CD1c-positive myeloid dendritic cell (primary cell): ENCODE measurements around the gene MSTO1.
A peak's percentile ranks its signal among the peaks of the same experiment; 100 is the strongest.
"Not testable (repeated sequence)": the region's sequence is repeated elsewhere in the genome, so short reads cannot be mapped to it uniquely, and the experiment has no call there.

Experiments
- DNase-seq: peaks from one replicate; pipeline ENCODE4 v3.0.0-alpha.2; 2016; ENCODE audit errors: extremely low spot score

The MSTO1 gene

GRCh38 chr1:155613226-155613625 lies 3.2 kb downstream of the MSTO1 start:
- not testable (repeated sequence) for DNase-seq

GRCh38 chr1:155622191-155622590 lies 12.2 kb downstream of the MSTO1 start:
- peak; percentile 2 for DNase-seq

GRCh38 chr1:155623357-155623756 lies 13.3 kb downstream of the MSTO1 start:
- no peak for DNase-seq

DNA sequence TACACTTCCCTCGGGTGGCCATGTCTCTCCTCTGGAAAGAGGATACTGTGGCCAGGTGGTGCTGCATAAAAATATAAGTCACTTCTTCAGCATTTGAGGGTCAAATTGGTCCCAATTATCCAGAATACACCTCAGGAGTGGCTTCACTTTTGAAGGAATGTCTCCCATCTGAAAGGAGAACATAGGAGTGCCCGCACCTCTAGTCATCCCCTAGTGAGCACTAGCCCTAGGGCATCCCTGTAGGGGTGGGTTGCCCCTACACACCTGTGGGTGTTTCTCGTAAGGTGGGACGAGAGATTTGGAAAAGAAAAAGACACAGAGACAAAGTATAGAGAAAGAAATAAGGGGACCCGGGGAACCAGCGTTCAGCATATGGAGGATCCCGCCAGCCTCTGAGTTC lies 16.4 kb downstream of the MSTO1 start:
- not testable (repeated sequence) for DNase-seq

- no peak for DNase-seq
Observed at GRCh38 chr1:155636397-155637153, 26.6 kb downstream of the MSTO1 start.

GRCh38 chr1:155640367-155640766 lies 30.3 kb downstream of the MSTO1 start:
- DNase-seq = no peak

- DNase-seq = not testable (repeated sequence)
Observed at GRCh38 chr1:155642559-155643180, 32.7 kb downstream of the MSTO1 start.

DNA sequence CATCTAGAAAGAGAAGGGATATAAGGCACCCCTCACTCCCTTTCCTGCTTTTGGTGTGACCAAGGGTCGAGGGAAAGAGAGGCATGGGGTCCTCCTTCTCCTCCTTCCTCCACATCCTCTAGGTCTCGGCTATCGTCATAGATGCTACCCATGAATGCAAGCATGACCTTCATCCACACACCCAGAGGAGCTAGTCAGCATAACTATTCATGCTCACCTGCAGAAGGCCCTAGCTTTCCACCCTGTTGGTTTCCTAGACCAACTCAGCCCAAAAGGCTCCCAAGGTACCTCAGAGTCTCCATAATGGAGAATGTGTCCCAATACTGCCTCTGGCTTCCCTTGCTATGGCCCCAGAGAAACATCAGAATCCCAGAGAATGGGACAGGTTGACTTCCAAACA lies 33.2 kb downstream of the MSTO1 start:
- no peak for DNase-seq

- DNase-seq = no peak
Observed at GRCh38 chr1:155645034-155645598, 35.1 kb downstream of the MSTO1 start.

DNA sequence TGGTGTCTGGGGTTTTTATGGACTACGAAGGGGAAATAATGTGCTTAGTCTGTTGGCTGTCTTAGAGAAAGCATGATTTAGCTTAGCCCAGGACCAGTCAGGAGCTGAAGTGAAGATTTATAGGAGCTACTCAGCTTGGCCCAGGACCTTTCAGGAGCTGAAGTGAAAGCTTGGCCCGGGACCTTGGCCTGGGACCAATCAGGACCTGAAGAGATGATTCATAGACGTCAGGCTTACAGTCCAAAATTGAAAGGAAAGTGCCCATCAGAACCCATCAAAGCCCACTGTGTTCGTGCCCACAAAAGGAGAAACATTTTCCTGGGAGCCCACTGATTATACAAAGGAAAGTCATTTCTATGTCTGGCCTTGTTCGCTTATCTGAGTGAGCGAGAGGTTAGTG lies 35.6 kb downstream of the MSTO1 start:
- DNase-seq = no peak

DNA sequence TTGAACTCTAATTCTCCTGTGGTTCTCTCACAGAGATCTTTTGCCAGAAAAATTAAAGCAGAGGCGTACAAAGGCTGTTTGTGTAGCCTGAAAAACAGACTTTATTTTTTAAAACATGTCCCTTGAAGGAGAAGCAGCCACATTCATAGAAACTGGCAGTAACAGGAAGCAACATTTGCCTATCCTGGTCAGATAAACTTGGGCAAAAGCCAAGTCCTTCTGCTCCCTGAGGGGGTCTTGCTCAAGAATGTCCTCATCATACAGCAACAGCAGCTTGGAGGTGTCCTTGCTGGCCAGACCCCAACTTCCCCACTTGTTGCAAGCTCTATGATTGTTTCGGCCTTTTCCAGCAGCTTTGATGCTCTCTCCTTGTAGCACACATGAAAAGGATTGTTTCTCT lies 36.3 kb downstream of the MSTO1 start:
- peak; percentile 68 for DNase-seq

DNA sequence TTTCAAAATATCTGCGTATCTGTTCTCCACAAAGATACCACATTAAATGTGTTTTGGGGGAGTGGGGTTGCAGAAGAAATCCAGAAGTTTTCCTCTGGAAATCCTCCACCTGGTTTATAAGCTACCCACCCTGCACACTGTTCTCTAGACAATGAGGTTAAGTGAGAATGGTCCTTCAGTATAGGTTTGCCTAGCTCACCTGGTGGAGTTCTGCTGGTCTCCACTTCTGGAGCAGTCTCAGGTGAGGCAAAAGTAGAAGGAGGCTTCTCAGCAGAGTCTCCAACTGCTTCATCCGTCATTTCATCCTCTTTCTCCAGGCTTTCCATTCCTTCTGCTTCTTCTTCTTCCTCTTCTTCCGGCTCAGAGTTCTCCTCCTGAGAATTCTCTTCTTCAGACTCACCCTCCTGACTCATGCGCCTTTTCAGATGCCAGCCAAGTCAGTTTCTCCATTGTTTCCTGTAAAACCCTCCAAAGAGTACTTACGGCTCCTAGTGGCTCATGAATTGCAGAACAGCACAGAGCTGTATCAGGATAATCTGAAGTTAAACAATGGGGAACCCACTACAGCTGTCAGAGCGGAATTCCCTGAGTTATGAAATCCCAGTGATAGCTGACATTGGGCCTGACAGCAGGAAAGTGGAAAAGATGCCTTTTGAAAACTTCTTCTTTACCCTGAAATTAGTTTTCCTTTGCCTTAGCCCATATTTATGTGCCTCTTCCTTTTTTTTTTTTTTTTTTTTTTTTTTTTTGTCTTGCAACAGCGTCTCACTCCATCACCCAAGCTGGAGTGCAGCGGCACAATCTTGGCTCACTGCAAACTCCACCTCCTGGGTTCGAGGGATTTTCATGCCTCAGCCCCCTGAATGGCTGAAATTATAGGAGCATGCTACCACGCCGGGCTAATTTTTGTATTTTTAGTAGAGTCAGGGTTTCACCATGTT lies 38.5 kb downstream of the MSTO1 start:
- DNase-seq = peak; percentile 90

GRCh38 chr1:155649676-155650075 lies 39.7 kb downstream of the MSTO1 start:
- DNase-seq = peak; percentile 75

- DNase-seq = peak; percentile 58
Observed at GRCh38 chr1:155650231-155650757, 40.3 kb downstream of the MSTO1 start.

GRCh38 chr1:155651861-155652661 lies 42.0 kb downstream of the MSTO1 start:
- no peak for DNase-seq

DNA sequence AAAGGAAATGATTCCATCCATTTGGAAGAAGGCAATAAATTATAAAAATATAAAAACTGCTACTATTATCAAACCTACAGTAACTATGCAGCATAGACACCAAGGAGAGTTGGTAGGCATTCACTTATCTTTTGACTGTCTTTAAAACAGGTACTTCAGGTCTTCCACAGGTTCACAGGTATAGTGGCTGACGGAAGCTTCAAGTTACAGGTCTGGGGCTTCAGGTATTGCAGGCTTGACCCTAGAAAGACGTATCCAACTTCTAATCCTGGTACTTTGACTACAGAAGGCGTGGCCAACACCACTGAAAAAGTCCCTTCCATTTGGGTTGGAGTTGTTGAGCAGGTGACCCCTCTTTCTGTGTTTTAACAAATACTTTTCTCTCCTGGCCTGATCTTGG lies 42.9 kb downstream of the MSTO1 start:
- DNase-seq = no peak

DNA sequence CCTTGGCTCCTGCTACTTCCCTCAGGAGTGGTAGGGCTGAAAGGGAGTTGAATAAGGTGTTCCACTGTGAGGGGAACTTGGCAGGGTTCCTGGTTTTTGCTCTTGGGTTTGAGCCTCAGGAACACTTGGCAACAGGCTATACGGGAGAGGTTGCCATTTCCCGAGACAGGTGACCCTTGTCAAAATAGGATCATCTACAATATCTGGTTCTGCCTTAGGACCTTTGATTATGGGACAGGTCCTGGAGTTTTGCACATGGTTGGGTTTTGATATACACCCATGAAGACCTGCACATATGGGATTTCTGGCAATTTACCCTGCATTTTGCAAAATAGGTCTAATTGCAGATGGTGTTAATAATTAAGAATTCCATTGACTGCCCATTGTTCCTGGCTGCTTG lies 47.4 kb downstream of the MSTO1 start:
- DNase-seq = no peak

DNA sequence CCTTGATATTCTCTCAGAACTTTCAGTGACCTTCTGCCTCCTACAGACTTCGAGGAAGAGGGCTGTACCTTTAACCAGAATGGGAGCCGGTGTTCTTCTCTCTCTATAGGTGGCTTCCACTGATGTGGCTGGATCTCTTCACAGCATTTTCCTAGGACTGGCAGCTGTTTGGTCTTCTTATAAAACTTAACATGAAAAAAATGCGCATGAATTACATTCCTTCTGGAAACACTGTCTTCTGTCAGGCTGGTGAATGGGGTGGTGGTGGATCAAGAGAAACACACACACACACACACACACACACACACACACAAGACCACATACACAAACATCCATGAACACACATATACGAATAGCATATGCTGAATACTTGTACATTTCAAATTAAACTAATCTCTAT lies 51.2 kb downstream of the MSTO1 start:
- not testable (repeated sequence) for DNase-seq
